ENCODE results near the gene LTBP1.

- TF ChIP-seq EZH2 (IDR thresholded peaks at IDR 0.05; ENCODE audit: borderline replicate concordance, low read length): no peak
- no peak for TF ChIP-seq CTCF (conservative IDR thresholded peaks at IDR 0.05 in 1 of 2, IDR thresholded peaks at IDR 0.05 in 1 of 2; ENCODE audit: extremely low read depth in 1 of 2, insufficient read depth in 1 of 2, low read depth in 1 of 2, low read length in 2 of 2)
Observed at GRCh38 chr2:33131749-33132148, 185.0 kb downstream of the LTBP1 start.
